ENCODE measurements around the gene ARHGAP45.

ARHGAP45 gene

DNA sequence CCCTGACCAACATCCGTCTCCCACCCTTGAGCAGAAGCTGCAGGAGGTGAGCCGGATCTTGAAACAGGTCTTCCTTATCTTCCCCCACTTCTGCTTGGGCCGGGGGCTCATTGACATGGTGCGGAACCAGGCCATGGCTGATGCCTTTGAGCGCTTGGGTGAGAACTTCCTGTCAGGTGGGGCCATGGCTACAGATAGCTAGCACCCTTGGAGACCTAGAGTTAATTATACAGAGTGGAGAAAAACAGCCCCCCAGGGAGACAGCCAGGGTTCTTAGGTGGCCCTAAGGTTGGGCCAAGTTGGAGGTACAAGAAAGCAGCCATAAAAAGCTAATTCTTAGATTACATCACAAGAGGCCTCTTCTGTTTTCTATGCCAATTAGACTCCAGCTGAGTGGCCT lies 8.9 kb upstream of the ARHGAP45 start:
- H3K27ac ChIP-seq (ENCODE audit: low read depth, low read length) = no peak overlapping the region
- H3K4me1 ChIP-seq (ENCODE audit: control insufficient read depth, insufficient read depth, low read length) = peaks cover 5% of the 10 kb centered on the region; the same call in 1 of the 2 replicates
- H3K4me3 ChIP-seq (ENCODE audit: low read depth, low read length) = no peak overlapping the region
- H3K27me3 ChIP-seq (ENCODE audit: control insufficient read depth, insufficient read depth, low read length) = no peaks in the 10 kb centered on the region
- H3K9ac ChIP-seq (ENCODE audit: low read length) = no peak overlapping the region
- peaks cover 35% of the 10 kb centered on the region for H3K36me3 ChIP-seq (ENCODE audit: control insufficient read depth, insufficient read depth, low read length)
- peaks cover 32% of the 10 kb centered on the region; the same call in 1 of the 2 replicates for H3K9me3 ChIP-seq (ENCODE audit: control insufficient read depth, insufficient read depth, low read depth, low read length)

- Histone ChIP-seq H3K27me3 (ENCODE audit: control insufficient read depth, insufficient read depth, low read length) (peaks cover 5% of the 10 kb centered on the region; the same call in 1 of the 2 replicates), H3K4me3 (ENCODE audit: low read depth, low read length) (no peak overlapping the region), H3K9ac (ENCODE audit: low read length) (no peak overlapping the region), H3K9me3 (ENCODE audit: control insufficient read depth, insufficient read depth, low read depth, low read length) (peaks cover 32% of the 10 kb centered on the region; the same call in 1 of the 2 replicates), H3K27ac (ENCODE audit: low read depth, low read length) (no peak overlapping the region), H3K36me3 (ENCODE audit: control insufficient read depth, insufficient read depth, low read length) (peaks cover 21% of the 10 kb centered on the region), H3K4me1 (ENCODE audit: control insufficient read depth, insufficient read depth, low read length) (peaks cover 23% of the 10 kb centered on the region)
Observed at GRCh38 chr19:1060689-1061088, 6.3 kb upstream of the ARHGAP45 start.

GRCh38 chr19:1061987-1062386 lies 5.0 kb upstream of the ARHGAP45 start:
- H3K4me1 ChIP-seq (ENCODE audit: control insufficient read depth, insufficient read depth, low read length) = peaks cover 35% of the 10 kb centered on the region
- H3K4me3 ChIP-seq (ENCODE audit: low read depth, low read length) = peak overlapping the region; percentile 49; the same call in 1 of the 2 replicates

GRCh38 chr19:1062387-1063029 lies 4.5 kb upstream of the ARHGAP45 start:
- Histone ChIP-seq H3K36me3 (ENCODE audit: control insufficient read depth, insufficient read depth, low read length) (peaks cover 6% of the 10 kb centered on the region), H3K9ac (ENCODE audit: low read length) (peak overlapping the region; percentile 49), H3K27ac (ENCODE audit: low read depth, low read length) (no peak overlapping the region), H3K27me3 (ENCODE audit: control insufficient read depth, insufficient read depth, low read length) (peaks cover 19% of the 10 kb centered on the region), H3K9me3 (ENCODE audit: control insufficient read depth, insufficient read depth, low read depth, low read length) (peaks cover 14% of the 10 kb centered on the region; the same call in 1 of the 2 replicates), H3K4me3 (ENCODE audit: low read depth, low read length) (peak overlapping the region; percentile 49; the same call in 1 of the 2 replicates), H3K4me1 (ENCODE audit: control insufficient read depth, insufficient read depth, low read length) (peaks cover 35% of the 10 kb centered on the region)

More at GRCh38 chr19:1061987-1062386, 5.0 kb upstream of the ARHGAP45 start:
- peaks cover 10% of the 10 kb centered on the region for H3K36me3 ChIP-seq (ENCODE audit: control insufficient read depth, insufficient read depth, low read length)
- no peak overlapping the region for H3K27ac ChIP-seq (ENCODE audit: low read depth, low read length)
- peaks cover 14% of the 10 kb centered on the region; the same call in 1 of the 2 replicates for H3K27me3 ChIP-seq (ENCODE audit: control insufficient read depth, insufficient read depth, low read length)
- H3K9me3 ChIP-seq (ENCODE audit: control insufficient read depth, insufficient read depth, low read depth, low read length) = peaks cover 19% of the 10 kb centered on the region; the same call in 1 of the 2 replicates
- H3K9ac ChIP-seq (ENCODE audit: low read length) = peak overlapping the region; percentile 49

DNA sequence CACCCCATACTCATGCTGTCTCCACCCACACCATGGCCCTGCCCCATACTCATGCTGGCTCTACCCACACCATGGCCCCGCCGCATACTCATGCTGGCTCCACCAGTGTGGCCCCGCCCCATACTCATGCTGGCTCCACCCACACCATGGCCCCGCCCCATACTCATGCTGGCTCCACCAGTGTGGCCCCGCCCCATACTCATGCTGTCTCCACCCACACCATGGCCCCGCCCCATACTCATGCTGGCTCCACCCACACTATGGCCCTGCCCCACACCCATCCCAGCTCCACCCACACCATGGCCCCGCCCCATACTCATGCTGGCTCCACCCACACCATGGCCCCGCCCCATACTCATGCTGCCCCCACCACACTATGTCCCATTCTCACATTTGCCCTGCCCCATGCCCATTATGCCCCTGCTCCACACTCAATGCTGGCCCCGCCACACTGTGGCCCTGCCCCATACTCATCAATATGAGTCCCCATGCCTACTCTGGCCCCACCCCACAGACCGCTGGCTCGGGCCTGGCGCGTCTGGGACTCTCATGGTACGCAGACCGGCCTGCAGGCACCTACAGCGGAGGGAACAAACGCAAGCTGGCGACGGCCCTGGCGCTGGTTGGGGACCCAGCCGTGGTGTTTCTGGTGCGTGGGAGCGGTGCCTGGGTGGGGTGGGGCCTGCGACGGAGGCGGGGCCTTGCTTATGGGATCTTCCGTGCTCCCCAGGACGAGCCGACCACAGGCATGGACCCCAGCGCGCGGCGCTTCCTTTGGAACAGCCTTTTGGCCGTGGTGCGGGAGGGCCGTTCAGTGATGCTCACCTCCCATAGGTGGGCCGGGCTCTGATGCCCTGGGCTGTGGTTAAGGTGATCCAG lies 3.7 kb upstream of the ARHGAP45 start:
- H3K4me3 ChIP-seq (ENCODE audit: low read depth, low read length) = peak overlapping the region; percentile 39; the same call in 1 of the 2 replicates
- H3K9ac ChIP-seq (ENCODE audit: low read length) = no peak overlapping the region
- H3K36me3 ChIP-seq (ENCODE audit: control insufficient read depth, insufficient read depth, low read length) = peaks cover 6% of the 10 kb centered on the region
- H3K9me3 ChIP-seq (ENCODE audit: control insufficient read depth, insufficient read depth, low read depth, low read length) = peaks cover 7% of the 10 kb centered on the region; the same call in 1 of the 2 replicates
- peaks cover 35% of the 10 kb centered on the region for H3K4me1 ChIP-seq (ENCODE audit: control insufficient read depth, insufficient read depth, low read length)
- H3K27me3 ChIP-seq (ENCODE audit: control insufficient read depth, insufficient read depth, low read length) = peaks cover 23% of the 10 kb centered on the region
- no peak overlapping the region for H3K27ac ChIP-seq (ENCODE audit: low read depth, low read length)

DNA sequence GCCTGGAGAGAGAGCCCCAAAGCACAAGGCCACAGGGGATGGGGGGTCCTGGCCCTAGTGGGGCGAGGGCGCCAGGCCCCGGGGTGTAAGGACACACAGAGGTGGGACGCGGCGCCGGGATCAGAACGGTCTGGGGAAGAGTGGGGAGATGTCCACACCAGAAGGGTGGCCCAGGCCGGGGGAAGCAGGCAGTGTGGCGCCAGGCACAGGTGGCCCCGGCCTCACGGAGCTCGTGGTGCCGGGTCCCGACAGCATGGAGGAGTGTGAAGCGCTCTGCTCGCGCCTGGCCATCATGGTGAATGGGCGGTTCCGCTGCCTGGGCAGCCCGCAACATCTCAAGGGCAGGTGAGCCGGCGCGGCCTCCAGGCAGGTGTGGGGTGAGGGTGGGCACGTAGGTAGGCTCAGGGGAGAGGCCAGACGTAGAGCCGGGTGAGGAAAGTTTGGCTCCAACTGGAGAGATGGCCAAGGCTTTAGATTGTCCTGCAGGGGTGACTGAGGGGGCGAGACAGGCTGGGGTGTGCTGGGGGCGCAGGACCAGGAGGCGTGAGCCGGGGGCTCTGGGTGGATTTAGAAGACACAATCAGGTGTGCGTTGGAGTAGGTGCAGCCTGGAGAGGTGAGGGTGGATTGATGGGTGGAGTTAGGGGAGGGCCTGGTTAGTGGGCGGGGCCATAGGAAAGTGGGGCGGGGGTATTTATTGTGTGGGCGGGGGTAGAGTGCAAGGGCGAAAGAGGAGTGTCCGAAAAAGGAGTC lies 2.9 kb upstream of the ARHGAP45 start:
- Histone ChIP-seq H3K4me1 (ENCODE audit: control insufficient read depth, insufficient read depth, low read length) (peaks cover 35% of the 10 kb centered on the region), H3K4me3 (ENCODE audit: low read depth, low read length) (peak overlapping the region; percentile 57), H3K27me3 (ENCODE audit: control insufficient read depth, insufficient read depth, low read length) (peaks cover 28% of the 10 kb centered on the region), H3K9me3 (ENCODE audit: control insufficient read depth, insufficient read depth, low read depth, low read length) (no peaks in the 10 kb centered on the region), H3K9ac (ENCODE audit: low read length) (peak overlapping the region; percentile 26), H3K36me3 (ENCODE audit: control insufficient read depth, insufficient read depth, low read length) (no peaks in the 10 kb centered on the region), H3K27ac (ENCODE audit: low read depth, low read length) (no peak overlapping the region)

DNA sequence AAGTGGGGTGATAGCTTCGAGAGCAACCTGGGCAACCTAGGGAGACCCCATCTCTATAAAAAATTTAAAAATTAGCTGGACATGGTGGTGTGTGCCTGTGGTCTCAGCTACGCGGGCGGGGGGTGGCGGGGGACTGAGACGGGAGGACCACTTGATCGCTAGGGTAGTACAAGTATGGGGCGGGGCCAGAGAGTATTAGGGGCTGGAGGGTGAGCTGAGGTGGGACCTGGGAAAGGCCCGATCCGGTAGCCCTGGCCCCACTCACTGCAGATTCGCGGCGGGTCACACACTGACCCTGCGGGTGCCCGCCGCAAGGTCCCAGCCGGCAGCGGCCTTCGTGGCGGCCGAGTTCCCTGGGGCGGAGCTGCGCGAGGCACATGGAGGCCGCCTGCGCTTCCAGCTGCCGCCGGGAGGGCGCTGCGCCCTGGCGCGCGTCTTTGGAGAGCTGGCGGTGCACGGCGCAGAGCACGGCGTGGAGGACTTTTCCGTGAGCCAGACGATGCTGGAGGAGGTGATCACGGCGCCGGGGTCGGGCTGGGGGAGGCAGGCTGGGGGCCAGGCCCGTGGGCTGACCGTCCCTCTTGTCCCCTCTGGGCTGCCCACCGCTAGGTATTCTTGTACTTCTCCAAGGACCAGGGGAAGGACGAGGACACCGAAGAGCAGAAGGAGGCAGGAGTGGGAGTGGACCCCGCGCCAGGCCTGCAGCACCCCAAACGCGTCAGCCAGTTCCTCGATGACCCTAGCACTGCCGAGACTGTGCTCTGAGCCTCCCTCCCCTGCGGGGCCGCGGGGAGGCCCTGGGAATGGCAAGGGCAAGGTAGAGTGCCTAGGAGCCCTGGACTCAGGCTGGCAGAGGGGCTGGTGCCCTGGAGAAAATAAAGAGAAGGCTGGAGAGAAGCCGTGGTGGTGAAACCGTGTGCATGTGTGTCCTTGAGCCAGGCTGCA lies 2.0 kb upstream of the ARHGAP45 start:
- H3K9ac ChIP-seq (ENCODE audit: low read length) = peak overlapping the region; percentile 39
- no peaks in the 10 kb centered on the region for H3K9me3 ChIP-seq (ENCODE audit: control insufficient read depth, insufficient read depth, low read depth, low read length)
- no peaks in the 10 kb centered on the region for H3K36me3 ChIP-seq (ENCODE audit: control insufficient read depth, insufficient read depth, low read length)
- H3K4me1 ChIP-seq (ENCODE audit: control insufficient read depth, insufficient read depth, low read length) = peaks cover 35% of the 10 kb centered on the region
- H3K27me3 ChIP-seq (ENCODE audit: control insufficient read depth, insufficient read depth, low read length) = peaks cover 36% of the 10 kb centered on the region
- H3K27ac ChIP-seq (ENCODE audit: low read depth, low read length) = no peak overlapping the region
- H3K4me3 ChIP-seq (ENCODE audit: low read depth, low read length) = peak overlapping the region; percentile 57

DNA sequence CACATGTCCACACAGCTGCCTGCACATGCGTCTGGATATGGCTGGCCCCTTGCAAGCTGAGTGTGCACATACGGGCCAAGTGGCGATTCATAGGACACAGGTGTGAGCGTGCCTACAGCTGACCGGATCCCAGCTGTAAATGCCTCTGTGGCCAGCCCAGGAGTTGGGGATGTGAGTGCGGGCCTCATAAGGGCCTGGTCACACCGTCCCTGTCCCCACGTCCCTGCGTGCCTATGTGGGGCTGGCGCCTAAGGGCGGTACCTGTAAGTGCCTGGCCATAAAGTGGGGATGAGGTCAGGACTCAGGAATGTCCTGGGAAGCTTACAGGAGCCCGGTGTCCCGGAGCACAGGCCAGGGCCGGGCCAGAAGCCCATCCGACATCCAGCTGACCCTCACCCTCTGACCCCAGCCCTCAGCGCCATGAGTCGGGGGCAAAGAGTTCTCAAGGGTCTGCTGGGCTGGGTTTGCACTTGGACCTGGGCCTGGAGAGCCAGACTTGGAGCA lies 1.3 kb upstream of the ARHGAP45 start:
- H3K9me3 ChIP-seq (ENCODE audit: control insufficient read depth, insufficient read depth, low read depth, low read length) = no peaks in the 10 kb centered on the region
- H3K36me3 ChIP-seq (ENCODE audit: control insufficient read depth, insufficient read depth, low read length) = no peaks in the 10 kb centered on the region
- peak overlapping the region; percentile 61 for H3K9ac ChIP-seq (ENCODE audit: low read length)
- H3K4me3 ChIP-seq (ENCODE audit: low read depth, low read length) = peak overlapping the region; percentile 57; the same call in 1 of the 2 replicates
- H3K4me1 ChIP-seq (ENCODE audit: control insufficient read depth, insufficient read depth, low read length) = peaks cover 35% of the 10 kb centered on the region
- no peak overlapping the region; the same call in 1 of the 2 replicates for H3K27ac ChIP-seq (ENCODE audit: low read depth, low read length)
- H3K27me3 ChIP-seq (ENCODE audit: control insufficient read depth, insufficient read depth, low read length) = peaks cover 40% of the 10 kb centered on the region

DNA sequence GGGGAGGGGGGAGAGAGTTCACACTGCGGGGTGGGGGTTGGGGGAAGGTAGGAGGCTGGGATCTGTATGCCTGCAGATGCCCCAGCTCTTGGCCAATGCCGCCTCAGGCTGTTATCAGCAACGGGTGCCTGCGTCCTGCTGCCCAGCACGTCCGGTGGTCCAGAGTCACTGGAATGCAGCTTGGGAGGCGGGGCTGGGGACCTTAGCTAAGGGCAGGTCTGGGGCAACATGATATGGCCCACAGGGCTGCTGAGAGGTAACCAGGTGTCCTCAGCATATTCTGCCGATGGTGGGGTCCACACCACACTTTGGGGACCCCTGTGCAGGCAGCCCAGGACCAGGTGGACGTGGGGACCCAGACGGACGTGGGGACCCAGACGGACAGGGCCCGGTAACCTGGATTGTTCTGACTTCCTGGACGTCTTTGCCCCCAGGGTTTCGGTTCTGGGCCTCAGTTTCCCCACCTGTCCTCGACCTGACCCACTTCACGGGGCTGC lies 668 bp upstream of the ARHGAP45 start:
- no peaks in the 10 kb centered on the region for H3K36me3 ChIP-seq (ENCODE audit: control insufficient read depth, insufficient read depth, low read length)
- peaks cover 39% of the 10 kb centered on the region for H3K4me1 ChIP-seq (ENCODE audit: control insufficient read depth, insufficient read depth, low read length)
- no peak overlapping the region; the same call in 1 of the 2 replicates for H3K27ac ChIP-seq (ENCODE audit: low read depth, low read length)
- no peaks in the 10 kb centered on the region for H3K9me3 ChIP-seq (ENCODE audit: control insufficient read depth, insufficient read depth, low read depth, low read length)
- H3K27me3 ChIP-seq (ENCODE audit: control insufficient read depth, insufficient read depth, low read length) = peaks cover 47% of the 10 kb centered on the region
- peak overlapping the region; percentile 61 for H3K9ac ChIP-seq (ENCODE audit: low read length)
- H3K4me3 ChIP-seq (ENCODE audit: low read depth, low read length) = peak overlapping the region; percentile 64
